ENCODE results near the gene PDXK. TPM values are rescaled to one million over a fixed set of nuclear protein-coding genes. Genes with fewer than 3 reads are reported as not detected.

Gene PDXK
- total RNA-seq, 1 experiment from 2014 or later: 104 TPM

GRCh38 chr21:43762303-43763128, 43.6 kb downstream of the PDXK start:
- DNase-seq (ENCODE audit: low read depth): no peak

DNA sequence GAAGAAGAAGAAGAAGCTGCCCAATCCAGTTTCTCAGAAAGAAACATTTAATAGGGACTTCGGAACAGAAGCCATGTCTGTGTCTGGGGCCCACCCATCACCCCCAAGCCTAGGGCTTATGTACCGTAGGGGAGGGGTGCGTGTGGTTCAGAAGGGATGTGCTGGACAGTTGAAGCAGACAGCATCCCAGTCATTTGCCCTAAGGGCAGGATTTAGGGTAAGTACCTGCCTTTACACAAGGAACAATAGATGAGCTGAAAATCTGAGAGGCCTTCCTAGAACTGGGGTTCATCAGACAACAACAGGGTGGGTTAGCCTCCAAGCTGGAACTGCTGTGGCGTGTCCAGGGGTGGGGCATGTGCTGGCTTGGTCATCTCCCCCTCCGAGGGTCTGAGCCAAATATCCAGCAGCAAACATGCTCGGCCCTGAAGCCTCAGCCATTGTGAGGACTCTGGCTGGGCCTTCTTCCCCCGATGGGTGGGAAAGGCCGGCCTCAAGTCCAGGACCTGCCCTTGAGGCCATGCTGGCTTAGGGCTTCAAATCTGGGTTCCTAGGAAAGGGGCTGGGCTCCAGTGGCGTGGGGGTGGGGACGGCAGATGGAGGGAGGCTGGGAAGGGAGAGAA, 45.1 kb downstream of the PDXK start:
- no peak for DNase-seq (ENCODE audit: low read depth)

DNA sequence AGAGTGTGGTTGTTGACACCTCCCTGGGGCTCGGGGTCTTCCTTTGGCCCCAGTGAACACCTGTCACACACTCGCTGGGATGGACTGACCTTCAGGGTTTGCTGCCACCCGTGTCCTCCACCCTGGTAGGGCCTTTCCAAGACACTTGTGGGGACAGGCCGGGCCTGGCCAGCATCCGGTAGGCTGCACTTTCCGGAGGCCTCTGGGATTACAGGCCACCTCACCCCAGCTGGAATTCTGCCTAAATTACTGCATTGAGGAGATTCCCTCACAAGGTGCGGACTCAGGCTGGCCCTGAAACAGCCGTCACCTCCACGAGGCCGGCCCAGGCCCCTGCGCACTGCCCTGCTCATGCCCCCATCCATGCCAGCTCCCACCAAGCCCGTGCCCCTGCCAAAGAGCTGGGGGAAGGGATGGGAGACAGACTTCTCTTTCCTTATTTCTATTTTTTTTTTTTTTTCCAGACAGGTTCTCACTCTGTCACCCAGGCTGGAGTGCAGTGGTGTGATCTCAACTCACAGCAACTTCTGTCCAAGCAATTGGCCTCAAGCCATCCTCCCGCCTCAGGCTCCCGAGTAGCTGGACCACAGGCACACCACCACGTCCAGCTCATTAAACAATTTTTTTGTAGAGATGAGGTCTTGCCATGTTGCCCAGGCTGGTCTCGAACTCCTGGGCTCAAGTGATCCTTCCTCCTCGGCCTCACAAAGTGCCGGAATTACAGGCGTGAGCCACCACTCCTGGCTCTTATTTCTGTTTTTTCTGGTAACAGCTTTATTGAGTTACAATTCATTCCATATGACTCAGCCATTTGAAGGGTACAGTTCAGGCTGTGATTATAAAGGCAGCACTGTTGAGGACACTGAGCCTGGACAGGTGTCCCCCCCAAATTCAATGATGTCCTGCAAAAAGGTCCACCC, 45.9 kb downstream of the PDXK start:
- peak; percentile 48 for DNase-seq (ENCODE audit: low read depth)

GRCh38 chr21:43766734-43767497, 48.0 kb downstream of the PDXK start:
- DNase-seq (ENCODE audit: low read depth): no peak

DNA sequence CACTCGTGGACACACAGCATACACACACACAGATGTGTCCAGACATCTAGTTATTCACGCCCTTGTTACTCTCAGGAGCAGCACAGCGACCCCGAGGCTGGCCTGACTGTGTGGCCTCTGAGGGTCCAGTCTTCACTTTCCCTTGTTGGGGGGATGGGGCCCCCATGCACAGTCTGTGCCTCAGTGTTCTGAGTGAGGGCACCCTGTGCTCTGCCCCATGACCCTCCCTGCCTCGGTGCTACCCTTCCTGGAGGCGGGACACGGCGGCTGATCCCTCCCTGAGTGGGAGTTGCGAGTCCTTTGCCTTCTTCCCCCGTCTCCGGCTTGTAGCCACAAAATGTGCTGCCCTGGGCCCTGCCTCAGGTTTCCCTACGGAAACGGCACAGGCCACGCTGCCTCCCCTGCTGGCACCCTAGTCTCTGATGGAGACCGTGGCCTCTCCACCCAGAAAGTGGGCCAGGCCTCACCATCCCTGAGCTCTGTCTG, 48.6 kb downstream of the PDXK start:
- no peak for DNase-seq (ENCODE audit: low read depth)

DNA sequence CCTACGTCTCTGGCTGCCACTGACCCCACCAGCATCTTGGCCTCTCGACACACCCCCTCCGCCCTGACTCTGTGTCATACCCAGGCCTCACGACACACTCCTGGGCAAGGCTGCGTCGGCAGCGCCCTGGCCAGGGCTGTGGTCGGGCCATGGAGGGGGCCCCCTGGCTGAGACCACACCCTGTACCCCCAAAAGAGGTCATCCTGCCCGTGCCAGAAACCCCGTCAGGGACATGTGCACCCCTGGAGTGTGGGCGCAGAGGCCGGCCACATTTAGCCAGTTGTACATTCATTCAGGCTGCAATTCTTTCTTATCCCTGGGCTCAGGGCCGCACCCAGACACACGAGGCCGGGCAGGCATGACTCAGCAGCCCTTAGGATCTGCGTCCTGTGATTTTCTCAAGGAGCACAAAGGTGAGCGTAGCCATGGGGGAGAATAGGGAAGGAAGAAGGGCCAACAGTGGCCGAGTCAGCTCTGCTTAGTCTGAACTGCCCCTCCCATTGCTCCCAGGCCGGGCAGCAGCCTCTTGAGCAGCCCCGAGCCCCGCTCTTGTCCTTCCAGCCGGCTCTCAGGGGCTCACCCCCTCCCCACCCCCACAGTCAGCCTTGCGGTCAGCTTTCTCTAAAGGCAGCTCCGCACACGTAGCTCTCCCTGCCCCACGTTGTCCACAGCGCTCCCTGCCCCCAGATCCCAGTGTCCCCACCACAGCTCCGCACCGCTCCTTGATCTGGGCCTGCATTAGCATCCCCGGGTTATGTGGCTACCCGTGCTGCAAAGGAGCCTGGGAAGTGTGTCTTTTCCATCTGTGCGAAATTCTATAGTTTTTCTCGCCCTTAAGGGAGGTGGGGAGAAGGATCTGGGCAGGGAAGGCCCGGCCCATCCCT, 49.3 kb downstream of the PDXK start:
- peak; percentile 95 for DNase-seq (ENCODE audit: low read depth)

GRCh38 chr21:43768868-43769167, 49.9 kb downstream of the PDXK start:
- DNase-seq (ENCODE audit: low read depth): peak; percentile 28

GRCh38 chr21:43769325-43769958, 50.5 kb downstream of the PDXK start:
- no peak for DNase-seq (ENCODE audit: low read depth)

- DNase-seq (ENCODE audit: low read depth): no peak
Measured at GRCh38 chr21:43770066-43770655, 51.2 kb downstream of the PDXK start.

DNA sequence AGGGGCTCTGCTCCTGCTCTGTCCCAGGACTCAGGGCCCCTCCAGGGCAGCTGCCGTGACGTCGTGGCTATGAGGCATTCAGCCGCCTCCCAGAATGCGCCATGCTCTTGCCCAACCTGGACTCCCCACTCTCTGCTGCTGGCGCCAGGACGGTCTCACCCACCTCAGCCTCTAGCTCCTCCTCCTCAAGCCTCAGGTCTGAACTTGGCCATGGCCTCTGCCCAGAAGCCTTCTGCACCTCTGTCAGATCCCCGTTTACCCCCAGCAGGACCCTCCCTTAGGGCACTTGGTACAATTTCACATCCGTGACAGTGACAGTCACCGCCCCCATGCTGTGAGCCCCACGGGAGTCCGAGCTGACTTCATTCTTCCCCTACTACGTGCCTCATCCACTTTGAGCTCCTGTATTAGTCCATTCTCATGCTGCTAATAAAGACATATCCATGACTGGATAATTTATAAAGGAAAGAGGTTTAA, 52.3 kb downstream of the PDXK start:
- peak; percentile 38 for DNase-seq (ENCODE audit: low read depth)

DNA sequence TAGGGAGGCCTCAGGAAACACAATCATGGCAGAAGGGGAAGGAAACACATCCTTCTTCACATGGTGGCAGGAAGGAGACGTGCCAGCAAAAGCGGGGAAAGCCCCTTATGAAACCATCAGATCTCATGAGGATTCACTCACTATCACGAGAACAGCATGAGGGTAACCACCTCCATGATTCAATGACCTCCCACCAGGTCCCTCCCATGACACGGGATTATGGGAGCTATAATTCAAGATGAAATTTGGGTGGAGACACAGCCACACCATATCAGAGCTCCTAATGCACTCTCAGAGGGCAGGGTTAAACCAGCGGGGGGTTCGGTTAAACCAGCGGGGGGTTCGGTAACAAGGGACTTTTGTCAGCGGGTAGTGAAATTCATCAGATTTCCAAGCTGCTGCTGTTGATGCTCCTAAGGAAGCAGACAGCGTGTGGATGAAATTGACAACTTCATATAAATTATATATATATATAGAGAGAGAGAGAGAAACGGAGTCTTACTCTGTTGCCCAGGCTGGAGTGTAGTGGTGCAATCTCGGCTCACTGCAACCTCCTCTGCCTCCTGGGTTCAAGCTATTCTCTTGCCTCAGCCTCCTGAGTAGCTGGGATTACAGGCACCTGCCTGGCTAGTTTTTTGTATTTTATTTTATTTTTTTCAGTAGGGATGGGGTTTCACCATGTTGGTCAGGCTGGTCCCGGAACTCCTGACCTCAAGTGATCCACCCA, 52.9 kb downstream of the PDXK start:
- DNase-seq (ENCODE audit: low read depth): peak; percentile 71

- DNase-seq (ENCODE audit: low read depth): no peak
Measured at GRCh38 chr21:43772425-43772821, 53.5 kb downstream of the PDXK start.

GRCh38 chr21:43774163-43774562, 55.2 kb downstream of the PDXK start:
- DNase-seq (ENCODE audit: low read depth): no peak

- no peak for DNase-seq (ENCODE audit: low read depth)
Measured at GRCh38 chr21:43775190-43775589, 56.3 kb downstream of the PDXK start.

DNA sequence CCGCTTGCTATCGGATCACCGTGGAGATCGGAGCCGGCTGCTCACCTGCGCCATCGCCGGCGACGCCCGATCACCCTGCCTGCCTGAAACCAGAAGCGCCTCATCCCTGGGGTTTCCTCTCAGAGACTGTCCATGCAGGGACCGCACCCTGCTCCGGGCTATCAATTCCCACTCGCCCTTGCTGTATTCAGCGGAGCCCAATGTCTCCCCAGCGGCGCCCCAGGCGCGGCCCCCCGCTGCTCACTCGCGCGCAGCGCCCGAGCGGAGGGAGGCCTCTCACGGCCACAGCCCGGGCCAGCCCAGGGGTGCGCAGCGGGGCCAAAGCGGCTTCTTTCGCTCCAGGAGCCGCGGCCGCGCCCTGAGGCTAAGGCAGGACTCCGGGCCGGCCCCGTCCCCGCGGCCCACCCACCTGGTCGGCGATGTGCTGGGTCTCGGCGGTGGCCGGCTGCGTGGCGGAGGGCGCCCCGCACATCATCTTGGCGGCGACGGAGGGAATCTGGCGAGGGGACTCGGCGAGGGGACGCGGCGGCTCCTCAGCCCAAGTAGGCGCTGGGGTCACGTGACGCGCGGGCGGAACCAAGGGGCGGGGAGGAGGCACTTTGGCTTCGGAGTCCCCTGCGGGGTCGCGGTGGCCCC, 57.0 kb downstream of the PDXK start, which contains the start of gene CSTB:
Gene CSTB, minus strand, starts transcription at position 514 of the 636 bp plus-strand sequence. Its CDS starts 39 bp downstream, at position 475.
- peak; percentile 88 for DNase-seq (ENCODE audit: low read depth)

- no peak for DNase-seq (ENCODE audit: low read depth)
Measured at GRCh38 chr21:43777953-43778352, 59.0 kb downstream of the PDXK start.

- peak; percentile 51 for DNase-seq (ENCODE audit: low read depth)
Measured at GRCh38 chr21:43778469-43779335, 59.8 kb downstream of the PDXK start.

Measured in Daoy (cell line).